ENCODE results near the gene RBP3.

Gene RBP3

DNA sequence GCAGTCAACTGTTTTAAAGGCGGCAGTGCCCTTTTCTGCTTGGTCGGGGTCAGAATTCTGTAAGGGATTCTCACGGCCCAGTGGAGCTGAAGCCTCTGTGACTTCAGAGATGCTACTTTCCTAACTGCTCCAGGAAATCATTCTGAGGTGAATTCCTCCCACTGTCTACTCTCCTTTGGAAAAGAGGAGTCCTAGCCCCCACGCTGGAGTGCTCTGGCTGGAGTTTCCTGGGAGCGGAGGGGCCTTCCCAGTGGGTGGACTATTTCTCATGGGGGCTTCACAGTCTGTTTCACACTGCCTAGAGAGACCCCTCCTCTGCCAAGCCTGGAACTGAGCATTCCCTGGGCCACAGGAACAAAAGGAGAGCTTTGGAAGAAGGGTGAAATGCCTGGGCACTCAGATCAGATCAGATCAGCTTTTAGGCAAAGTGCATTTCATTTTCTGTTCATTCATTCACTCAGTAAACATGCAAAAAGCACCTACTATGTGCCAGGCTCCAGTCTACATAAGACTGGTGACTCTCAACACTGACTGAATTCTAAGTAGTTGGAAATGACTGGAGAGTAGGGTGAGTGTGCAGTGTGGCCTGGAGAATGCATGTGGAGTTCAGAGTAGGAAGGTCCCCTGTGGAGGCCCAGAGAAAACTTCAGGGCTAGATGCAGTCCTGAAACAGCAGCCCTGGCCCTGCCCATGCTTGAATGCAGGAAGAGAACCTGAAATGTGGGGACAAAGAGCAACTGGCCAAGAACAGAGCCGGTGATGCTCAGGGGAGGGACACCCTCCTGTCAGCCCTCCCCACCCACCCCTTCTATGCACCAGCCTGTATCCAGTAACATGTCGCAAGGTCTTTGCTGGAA, 23.7 kb downstream of the RBP3 start:
- Mint-ChIP-seq H3K4me1 (peaks cover 11% of the 10 kb centered on the region), H3K27ac (no peak overlapping the region), H3K9me3 (no peaks in the 10 kb centered on the region), H3K4me3 (no peak overlapping the region), H3K36me3 (no peaks in the 10 kb centered on the region), H3K27me3 (peaks cover 34% of the 10 kb centered on the region)
- DNase-seq = peak; percentile 20
- CTCF ChIA-PET = no interaction called here

GRCh38 chr10:47372726-47373125, 24.6 kb downstream of the RBP3 start:
- H3K36me3 Mint-ChIP-seq = no peaks in the 10 kb centered on the region
- CTCF ChIA-PET = interaction anchor here (0.9 kb wide), 1 partner anchor 12 kb away, joined by 5 read pairs; no protein-coding TSS in a partner anchor
- H3K9me3 Mint-ChIP-seq = no peaks in the 10 kb centered on the region
- H3K27me3 Mint-ChIP-seq = peaks cover 41% of the 10 kb centered on the region
- peaks cover 11% of the 10 kb centered on the region for H3K4me1 Mint-ChIP-seq
- H3K27ac Mint-ChIP-seq = no peak overlapping the region
- DNase-seq = peak; percentile 18
- H3K4me3 Mint-ChIP-seq = no peak overlapping the region

DNA sequence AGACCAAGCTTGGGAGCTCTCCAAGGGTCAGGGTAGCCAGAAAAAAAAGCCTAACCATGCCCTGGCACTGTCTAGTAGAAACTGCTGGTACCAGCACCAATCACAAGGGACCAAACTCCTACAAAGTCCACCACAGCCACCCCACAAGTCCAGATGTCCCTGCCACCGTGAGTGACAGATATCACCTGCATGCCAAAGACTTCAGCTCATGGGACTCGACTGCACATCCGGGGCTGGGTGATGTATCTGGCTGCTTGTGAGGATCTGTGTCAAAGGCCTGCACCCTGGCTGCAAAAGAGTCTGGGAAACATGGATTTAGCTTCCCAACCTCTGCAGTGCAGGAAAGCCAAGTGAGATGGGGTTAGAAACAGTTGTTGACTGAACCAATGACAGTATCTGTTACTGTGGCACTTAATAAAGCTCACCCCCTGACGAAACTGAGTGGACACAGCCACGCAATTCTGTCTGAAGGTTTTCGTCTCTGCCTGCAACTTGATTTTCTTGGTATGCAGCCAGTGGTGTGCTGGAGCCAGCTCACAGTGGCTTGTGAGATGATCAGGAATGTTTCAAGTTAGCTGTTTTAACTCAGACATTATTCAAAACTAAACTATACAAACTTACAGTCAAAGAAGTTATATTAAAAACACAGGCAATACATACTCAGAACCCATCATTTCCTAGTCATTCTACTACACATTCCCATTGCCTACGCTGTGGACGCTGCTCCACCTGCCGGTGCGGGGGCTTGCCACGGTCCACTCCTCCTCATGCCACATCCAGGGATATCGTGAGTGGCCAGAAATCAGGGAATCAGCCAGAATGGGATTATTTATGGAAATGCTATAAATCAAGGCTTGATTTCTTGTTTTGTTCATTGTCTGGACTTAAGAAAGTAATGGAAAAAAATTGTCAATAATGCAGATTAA, 26.7 kb downstream of the RBP3 start:
- H3K4me1 Mint-ChIP-seq = peaks cover 12% of the 10 kb centered on the region
- CTCF ChIA-PET = interaction anchor here (1.1 to 1.2 kb wide), 2 partner anchors 9 kb away, joined by 3 to 4 read pairs; partner anchors contain the start of gene ZNF488
- no peaks in the 10 kb centered on the region for H3K9me3 Mint-ChIP-seq
- peaks cover 59% of the 10 kb centered on the region for H3K27me3 Mint-ChIP-seq
- H3K27ac Mint-ChIP-seq = no peak overlapping the region
- no peak for DNase-seq
- no peaks in the 10 kb centered on the region for H3K36me3 Mint-ChIP-seq
- no peak overlapping the region for H3K4me3 Mint-ChIP-seq

- CTCF ChIA-PET = no interaction called here
- no peak for DNase-seq
- peaks cover 76% of the 10 kb centered on the region for H3K27me3 Mint-ChIP-seq
- peaks cover 23% of the 10 kb centered on the region for H3K4me1 Mint-ChIP-seq
- H3K27ac Mint-ChIP-seq = no peak overlapping the region
- no peaks in the 10 kb centered on the region for H3K36me3 Mint-ChIP-seq
- no peaks in the 10 kb centered on the region for H3K9me3 Mint-ChIP-seq
- no peak overlapping the region for H3K4me3 Mint-ChIP-seq
These were observed 28.5 kb downstream of the RBP3 start for GRCh38 chr10:47376522-47377220.

GRCh38 chr10:47378183-47378510, 30.0 kb downstream of the RBP3 start:
- no peak overlapping the region for H3K4me3 Mint-ChIP-seq
- peaks cover 75% of the 10 kb centered on the region for H3K27me3 Mint-ChIP-seq
- no peaks in the 10 kb centered on the region for H3K36me3 Mint-ChIP-seq
- H3K27ac Mint-ChIP-seq = no peak overlapping the region
- no peak for DNase-seq
- H3K9me3 Mint-ChIP-seq = no peaks in the 10 kb centered on the region
- H3K4me1 Mint-ChIP-seq = peaks cover 14% of the 10 kb centered on the region
- CTCF ChIA-PET = no interaction called here

DNA sequence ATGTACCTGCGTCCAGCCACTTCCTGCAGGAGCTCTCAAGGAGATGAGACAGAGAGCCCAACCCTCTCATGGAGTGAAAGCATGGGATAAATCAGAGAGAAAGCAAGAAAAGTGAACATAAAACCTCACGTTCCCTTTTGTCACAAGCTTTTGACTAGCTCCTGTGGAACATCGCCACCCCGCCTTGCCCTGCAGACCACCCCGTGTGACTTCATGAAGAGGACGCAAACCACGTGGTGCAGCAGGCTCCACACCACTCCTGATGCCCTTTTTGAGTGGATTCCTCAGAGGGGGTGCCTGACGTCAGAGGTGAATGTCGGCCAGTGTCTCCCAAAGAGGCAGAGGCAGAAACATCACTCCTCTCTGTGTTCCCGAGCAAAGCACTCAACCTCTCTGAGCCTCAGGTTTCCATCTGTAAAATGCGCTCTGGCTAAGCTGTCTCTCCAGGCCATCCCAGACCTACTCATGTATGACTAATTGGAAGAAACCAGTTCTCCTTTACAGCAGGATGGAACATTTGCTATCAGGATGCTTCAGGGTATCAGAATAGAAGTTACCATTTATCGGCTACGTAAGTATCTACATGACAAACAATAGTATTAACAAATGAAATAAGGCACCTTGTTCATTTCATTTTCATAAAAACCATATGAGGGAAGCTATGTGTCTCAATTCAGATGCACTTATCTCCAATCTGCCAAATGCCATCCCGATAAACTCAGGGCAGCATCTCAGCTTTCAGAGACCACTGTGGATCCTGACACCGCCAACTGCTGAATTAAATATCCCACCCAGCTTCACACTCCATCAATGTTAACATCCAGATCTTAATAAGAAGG, 30.7 kb downstream of the RBP3 start:
- CTCF ChIA-PET = interaction anchor here (1.1 kb wide), 1 partner anchor 17 kb away, joined by 3 read pairs; no protein-coding TSS in a partner anchor
- Mint-ChIP-seq H3K27me3 (peaks cover 81% of the 10 kb centered on the region), H3K4me1 (peaks cover 18% of the 10 kb centered on the region), H3K4me3 (no peak overlapping the region), H3K27ac (no peak overlapping the region), H3K9me3 (no peaks in the 10 kb centered on the region), H3K36me3 (no peaks in the 10 kb centered on the region)
- no peak for DNase-seq

- Mint-ChIP-seq H3K4me1 (peaks cover 21% of the 10 kb centered on the region), H3K27ac (no peak overlapping the region), H3K9me3 (no peaks in the 10 kb centered on the region), H3K4me3 (no peak overlapping the region), H3K27me3 (peaks cover 85% of the 10 kb centered on the region), H3K36me3 (no peaks in the 10 kb centered on the region)
- CTCF ChIA-PET = interaction anchor here (1.1 kb wide), 1 partner anchor 18 kb away, joined by 3 read pairs; no protein-coding TSS in a partner anchor
- no peak for DNase-seq
These were observed 31.3 kb downstream of the RBP3 start for GRCh38 chr10:47379445-47379785.

GRCh38 chr10:47379901-47380300, 31.7 kb downstream of the RBP3 start:
- Mint-ChIP-seq H3K27ac (no peak overlapping the region), H3K4me3 (no peak overlapping the region), H3K27me3 (peaks cover 83% of the 10 kb centered on the region), H3K9me3 (no peaks in the 10 kb centered on the region), H3K4me1 (peaks cover 24% of the 10 kb centered on the region), H3K36me3 (peaks cover 2% of the 10 kb centered on the region)
- DNase-seq = no peak
- CTCF ChIA-PET = no interaction called here

GRCh38 chr10:47380341-47381102, 32.4 kb downstream of the RBP3 start:
- peaks cover 87% of the 10 kb centered on the region for H3K27me3 Mint-ChIP-seq

DNA sequence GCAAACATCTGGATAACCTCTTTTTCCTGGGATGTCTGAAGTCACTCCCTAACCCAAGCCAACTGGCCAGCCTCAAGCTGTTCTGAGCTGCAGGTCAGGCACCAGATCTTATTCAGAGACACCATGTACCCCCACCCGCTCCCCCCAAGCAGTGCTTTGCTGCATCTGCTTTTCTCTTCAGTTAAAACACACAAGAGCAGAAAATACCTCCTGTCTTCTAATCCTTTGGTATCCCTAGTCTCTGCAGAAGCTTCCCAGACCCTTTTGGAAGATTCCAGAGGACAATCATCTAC, 32.9 kb downstream of the RBP3 start:
- Mint-ChIP-seq H3K36me3 (peaks cover 3% of the 10 kb centered on the region), H3K27ac (no peak overlapping the region), H3K27me3 (peaks cover 87% of the 10 kb centered on the region), H3K4me3 (no peak overlapping the region), H3K9me3 (no peaks in the 10 kb centered on the region), H3K4me1 (peaks cover 25% of the 10 kb centered on the region)
- DNase-seq = no peak
- CTCF ChIA-PET = no interaction called here

More at GRCh38 chr10:47380341-47381102, 32.4 kb downstream of the RBP3 start:
- Mint-ChIP-seq H3K4me3 (no peak overlapping the region), H3K36me3 (peaks cover 3% of the 10 kb centered on the region), H3K27ac (no peak overlapping the region), H3K4me1 (peaks cover 25% of the 10 kb centered on the region), H3K9me3 (no peaks in the 10 kb centered on the region)
- CTCF ChIA-PET = no interaction called here
- no peak for DNase-seq

- DNase-seq = no peak
- H3K4me1 Mint-ChIP-seq = peaks cover 25% of the 10 kb centered on the region
- H3K27me3 Mint-ChIP-seq = peaks cover 87% of the 10 kb centered on the region
- H3K36me3 Mint-ChIP-seq = peaks cover 3% of the 10 kb centered on the region
- no peak overlapping the region for H3K4me3 Mint-ChIP-seq
- no peaks in the 10 kb centered on the region for H3K9me3 Mint-ChIP-seq
- CTCF ChIA-PET = no interaction called here
- no peak overlapping the region for H3K27ac Mint-ChIP-seq
These were observed 33.5 kb downstream of the RBP3 start for GRCh38 chr10:47381427-47382379.

Measured in activated naive CD4-positive, alpha-beta T cell treated with anti-CD3 and anti-CD28 coated beads, Interleukin-2, amount 10 ng/mL, durations not matched to agents 7 days and 5 days (primary cell).